Stimulated activated naive CD4-positive, alpha-beta T cell treated with Interleukin-2 at 50 U/mL for 16 hours (primary cell): Measurements from ENCODE around the gene USP16.
"Not testable (repeated sequence)": the region's sequence is repeated elsewhere in the genome, so short reads cannot be mapped to it uniquely, and the experiment has no call there.

Experiments
- DNase-seq: peaks from one replicate; lab custom pipeline; 2025; lab: John Stamatoyannopoulos, UW

Gene USP16

DNA sequence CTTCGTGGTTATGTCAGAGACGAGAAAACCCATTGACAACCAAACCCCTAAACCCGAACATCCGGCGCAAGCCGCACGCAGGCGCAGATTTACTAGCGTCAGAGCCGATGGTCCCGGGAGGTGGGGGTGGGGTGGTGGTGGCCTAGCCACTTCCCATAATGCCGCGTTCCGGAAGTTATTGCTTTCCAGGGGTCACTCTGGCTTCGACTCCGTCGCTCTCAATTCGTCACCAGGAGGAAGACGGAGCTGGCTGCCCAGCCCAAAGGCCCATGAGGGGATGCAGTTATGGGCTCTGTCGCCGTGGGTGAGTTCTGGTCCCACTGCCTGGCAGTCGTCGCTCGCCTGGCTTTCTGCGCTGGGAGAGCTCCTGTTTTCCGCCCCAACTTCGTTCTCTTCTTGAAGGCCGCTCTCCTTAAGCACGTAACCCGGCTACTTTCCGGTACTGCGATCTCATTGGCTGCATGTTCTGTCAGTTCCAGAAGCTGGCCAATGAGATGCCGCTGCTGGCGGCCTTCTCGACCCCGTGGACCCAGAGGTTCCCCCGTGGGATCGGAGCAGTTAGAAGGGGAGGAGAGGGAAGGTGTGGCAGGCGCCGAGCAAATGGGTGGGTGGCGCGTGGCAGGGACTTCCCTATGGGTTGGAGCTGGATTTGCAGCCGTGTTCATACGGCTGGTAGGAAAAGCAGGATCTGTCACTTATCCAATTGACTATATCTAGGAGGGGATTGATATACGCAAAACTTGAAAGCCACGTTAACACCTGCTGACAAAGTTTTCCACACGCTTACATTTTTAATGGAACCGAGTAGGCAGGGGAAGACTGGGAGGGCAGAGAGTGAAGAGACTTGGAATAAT lies at the start of gene USP16:
Gene USP16 (plus strand): TSS at position 195 of the 854 bp plus-strand sequence. CDS start 3,246 bp downstream, outside the sequence.
- peak; percentile 95 for DNase-seq

GRCh38 chr21:28975397-28975796 lies 49.1 kb upstream of the USP16 start:
- DNase-seq = no peak

DNA sequence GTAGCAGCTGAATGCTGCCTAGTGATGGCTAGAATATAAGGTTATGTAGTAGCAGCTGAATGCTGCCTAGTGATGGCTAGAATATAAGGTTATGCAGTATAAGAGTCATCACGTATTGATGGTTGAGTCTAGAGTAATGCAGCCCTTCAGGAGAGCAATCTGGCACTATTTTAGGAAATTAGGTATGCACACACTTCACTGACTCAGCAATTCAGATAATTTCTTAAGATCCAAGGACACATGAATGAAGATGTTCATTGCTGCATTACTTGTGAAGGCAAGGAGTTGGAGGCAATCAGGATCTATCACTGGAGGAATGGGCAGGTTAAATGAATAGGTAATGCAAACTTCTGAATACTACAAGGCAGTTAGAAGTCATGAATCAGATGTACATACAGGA lies 45.4 kb upstream of the USP16 start:
- no peak for DNase-seq

GRCh38 chr21:28982637-28983036 lies 41.8 kb upstream of the USP16 start:
- DNase-seq = no peak

DNA sequence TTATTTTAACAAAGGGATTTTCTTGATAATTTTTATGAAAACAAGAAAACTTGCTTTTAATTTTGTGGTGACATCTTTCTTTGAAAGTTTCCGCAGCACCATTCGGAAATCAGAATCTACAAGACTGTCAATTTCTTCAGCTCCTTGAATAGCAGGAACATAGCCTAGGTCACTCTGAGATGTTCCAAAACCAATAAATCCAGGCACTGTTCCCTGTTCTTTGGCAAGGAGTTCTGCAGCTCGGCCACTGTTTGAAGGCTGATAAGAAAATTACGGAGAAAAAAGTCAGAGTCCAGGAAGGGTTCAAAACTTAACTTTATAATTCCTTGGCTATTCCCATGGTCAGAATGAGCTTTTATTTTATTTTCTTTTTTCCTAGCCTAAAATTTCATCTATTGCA lies 37.8 kb upstream of the USP16 start:
- no peak for DNase-seq

DNA sequence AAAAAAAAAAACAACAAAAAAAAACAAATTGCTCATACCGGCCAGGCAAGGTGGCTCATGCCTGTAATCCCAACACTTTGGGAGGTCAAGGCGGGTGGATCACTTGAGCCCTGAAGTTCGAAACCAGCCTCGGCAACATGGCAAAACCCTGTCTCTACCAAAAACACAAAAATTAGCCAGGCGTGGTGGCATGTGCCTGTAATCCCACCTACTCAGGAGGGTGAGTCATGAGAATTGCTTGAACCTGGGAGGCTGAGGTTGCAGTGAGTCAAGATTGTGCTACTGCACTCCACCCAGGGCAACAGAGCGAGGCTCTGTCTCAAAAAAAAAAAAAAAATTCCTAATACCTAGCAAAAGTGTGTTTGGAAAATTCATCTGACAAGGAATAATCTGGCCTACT lies 36.3 kb upstream of the USP16 start:
- DNase-seq = peak; percentile 4

GRCh38 chr21:28991861-28992525 lies 32.5 kb upstream of the USP16 start:
- no peak for DNase-seq

DNA sequence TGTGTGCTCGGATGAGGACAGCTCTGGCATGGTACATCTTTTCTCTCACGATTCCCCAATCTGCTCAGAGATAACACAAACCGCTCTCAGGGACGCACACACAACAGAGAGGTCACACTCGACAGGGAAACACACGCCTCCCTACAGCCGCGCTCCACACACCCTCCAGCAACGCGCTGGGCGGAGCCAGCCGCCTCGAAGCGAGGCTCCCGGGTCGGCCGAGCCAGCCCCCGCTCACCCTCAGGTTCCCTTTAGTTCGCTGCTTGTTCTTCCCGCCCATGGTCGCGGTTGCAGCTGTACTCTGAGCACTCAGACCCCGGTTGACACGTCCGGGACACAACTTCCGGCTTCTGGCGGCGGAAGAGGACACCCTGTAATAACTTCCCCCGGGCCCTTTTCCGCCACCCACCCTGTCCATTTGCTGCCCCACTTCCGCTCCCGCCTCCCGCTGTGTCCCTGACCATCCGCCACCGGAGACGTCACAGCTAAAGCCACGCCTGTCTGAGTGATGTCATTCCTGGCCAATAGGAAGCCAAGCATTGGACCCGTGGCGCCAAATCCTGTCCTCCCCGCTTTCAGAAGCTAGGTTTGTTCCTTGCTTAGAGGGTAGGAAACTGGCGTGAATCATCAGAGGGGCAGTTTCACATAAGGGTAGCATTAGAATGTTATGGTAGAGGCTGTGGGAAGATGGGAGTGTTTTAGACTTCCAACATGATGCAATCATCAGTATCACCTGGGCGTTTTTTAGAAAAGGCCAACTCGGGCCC lies 31.8 kb upstream of the USP16 start, which contains the start of gene LTN1:
Gene LTN1 (minus strand): TSS at position 352 of the 767 bp plus-strand sequence. CDS start 72 bp downstream, at position 280.
- peak; percentile 99 for DNase-seq

DNA sequence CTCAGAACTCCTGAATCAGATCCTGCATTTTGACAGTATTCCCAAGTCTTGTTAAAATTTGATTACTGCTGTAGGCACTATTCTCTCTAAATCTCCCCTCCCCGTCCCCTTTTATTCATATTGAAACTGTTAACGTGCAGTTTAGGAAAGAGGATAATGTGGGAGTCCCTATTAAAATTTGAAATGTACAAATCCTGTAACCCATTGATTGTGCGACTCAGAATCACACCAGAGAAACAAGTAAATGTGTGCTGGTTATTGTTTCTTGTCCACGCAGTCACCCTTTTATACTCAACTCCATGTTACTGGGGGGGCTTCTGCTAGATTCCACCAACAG lies 31.2 kb upstream of the USP16 start:
- DNase-seq = no peak

DNA sequence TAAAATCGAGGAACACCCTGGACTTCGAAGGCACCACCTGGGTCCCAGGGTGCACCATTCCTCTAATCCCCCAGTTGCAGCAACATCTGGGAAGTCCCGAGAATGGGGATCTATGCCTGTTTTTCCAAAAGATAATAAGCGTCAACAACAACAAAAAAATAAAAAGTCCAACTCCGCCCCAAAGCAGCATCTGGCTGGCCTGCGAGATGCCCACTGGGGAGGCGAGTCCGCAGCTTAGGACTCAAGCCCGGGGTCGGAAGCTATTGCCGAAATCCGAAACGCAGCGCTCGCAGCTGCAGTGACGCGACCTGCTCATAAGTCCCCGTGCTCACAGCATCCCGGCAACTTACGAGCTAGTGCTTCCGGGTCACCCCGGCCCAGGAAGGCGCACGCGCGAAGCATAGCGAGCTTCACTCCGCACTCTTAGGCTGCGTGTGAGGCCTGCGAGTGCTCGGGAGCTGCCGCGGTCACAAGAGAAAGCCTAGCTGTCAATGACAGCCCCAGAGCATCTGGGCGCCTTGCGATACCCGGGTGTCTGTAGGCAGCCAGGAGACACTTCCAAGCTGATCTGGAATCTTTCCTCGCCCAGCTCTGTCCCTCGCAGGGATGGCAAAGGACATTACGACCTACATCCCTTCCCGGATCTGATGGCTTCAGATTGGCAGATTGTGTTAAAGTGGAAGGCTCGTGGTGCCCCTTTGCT lies 21.9 kb upstream of the USP16 start:
- peak; percentile 93 for DNase-seq

DNA sequence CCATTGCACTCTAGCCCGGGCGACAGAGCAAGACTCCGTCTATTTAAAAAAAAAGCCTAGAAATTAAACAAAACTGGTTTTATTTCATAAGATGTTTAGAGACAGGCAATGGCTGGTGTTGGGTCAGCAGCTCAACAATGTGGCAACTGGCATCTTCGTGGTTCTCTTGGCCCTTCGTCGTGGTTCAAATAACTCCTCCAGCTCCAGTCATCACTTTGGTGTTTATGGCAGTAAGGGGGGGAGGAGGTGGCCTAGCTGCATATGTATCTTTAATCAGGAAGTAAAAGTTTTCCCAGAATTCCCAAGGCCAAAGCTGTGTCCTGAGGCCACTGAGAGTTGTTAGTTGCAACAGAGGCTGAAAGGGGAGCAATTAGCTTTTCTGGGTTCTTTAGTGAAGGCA lies 18.8 kb upstream of the USP16 start:
- no peak for DNase-seq

GRCh38 chr21:29007135-29007534 lies 17.3 kb upstream of the USP16 start:
- no peak for DNase-seq

GRCh38 chr21:29007810-29008209 lies 16.7 kb upstream of the USP16 start:
- DNase-seq = no peak

DNA sequence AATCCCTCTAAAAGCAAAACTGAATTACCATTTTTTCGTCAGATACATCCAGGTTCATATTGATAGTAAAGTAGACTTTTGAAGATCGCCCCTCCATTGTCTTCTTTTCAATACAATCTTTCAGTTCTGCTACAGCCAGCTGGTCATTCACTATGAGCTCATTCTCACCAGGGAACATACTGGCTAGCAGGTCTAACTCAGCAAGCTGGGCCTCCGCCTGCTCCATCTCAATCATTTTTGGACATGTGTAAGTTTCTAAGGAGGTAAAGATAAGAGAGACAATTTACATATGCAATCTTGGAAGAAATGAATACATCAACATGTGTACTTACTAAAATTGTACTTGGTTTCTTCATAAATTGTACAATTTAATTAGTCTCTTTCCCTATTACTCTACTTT lies 16.1 kb upstream of the USP16 start:
- DNase-seq = no peak

DNA sequence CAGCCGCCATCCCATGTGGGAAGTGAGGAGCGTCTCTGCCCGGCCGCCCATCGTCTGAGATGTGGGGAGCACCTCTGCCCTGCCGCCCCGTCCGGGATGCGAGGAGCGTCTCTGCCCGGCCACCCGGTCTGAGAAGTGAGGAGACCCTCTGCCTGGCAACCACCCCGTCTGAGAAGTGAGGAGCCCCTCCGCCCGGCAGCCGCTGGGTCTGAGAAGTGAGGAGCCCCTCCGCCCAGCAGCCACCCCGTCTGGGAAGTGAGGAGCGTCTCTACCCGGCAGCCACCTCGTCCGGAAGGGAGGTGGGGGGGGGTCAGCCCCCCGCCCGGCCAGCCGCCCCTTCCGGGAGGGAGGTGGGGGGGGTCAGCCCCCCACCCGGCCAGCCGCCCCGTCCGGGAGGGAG lies 13.2 kb upstream of the USP16 start:
- DNase-seq = not testable (repeated sequence)

DNA sequence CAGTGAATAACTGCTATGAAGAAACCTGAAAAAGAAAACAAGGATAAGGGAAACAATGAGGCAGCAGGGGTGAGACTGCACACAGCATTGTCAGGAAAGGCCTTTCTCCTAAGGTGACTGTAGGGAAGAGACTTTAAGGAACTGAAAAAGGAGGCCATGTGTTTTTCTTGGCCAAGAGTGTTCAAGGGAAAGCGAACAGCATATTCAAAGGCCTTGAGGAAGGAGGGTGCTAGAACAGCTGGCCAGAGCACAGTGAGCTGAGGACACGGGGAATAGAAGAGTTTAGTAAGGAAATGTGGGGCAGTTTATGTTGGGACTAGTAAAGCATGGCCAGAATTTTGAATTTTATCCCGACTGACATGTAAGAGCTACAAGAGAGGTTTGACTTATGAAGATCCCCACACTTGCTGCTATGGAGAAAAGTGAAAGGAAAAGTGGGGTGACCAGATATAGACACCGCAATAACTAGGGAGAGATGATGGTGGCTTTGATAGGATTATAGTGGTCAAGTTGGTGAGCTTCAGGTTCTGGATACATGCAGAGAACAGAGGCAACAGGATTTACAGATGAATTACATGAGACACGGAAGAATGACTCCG lies 6.7 kb upstream of the USP16 start:
- DNase-seq = no peak

DNA sequence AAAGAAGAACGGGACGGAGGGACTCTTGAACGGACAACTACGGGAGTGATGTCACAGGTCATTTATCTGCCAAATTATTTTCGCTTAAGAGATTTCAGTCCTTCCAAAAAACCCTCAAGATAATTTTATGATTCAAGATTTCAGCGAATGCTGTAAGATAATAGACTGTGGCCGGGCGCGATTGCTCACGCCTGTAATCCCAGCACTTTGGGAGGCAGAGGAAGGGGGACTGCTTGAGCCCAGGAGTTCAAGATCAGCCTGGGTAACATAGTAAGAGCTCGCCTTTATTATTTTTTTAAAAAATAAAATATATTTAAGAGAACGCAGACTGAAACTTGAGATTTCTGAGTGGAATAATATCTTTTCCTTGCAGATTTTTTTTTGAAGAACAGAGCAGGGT lies 5.9 kb upstream of the USP16 start:
- no peak for DNase-seq

- DNase-seq = peak; percentile 4
These were observed 2.3 kb upstream of the USP16 start for GRCh38 chr21:29022166-29022565.

- no peak for DNase-seq
These were observed 853 bp downstream of the USP16 start for GRCh38 chr21:29025328-29025713.

DNA sequence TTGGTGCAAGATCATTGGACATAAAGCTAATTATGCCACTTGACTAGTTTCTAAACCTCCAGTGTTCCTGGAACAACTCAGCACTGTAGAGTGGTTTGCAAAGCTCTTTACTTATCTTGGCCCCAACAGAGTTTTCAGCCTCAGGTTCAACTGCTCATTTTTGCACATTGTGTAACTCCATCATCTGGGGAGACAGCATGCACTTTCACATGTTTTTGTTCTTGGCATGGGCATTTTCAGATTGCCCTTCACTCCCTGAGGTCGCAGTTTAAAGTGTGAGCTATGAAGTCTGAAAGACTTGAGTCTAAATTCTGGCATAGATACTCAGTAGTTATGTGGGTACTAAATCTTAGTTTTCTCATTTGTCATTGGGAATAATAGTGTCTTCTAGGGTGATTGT lies 5.1 kb downstream of the USP16 start:
- no peak for DNase-seq

GRCh38 chr21:29030909-29031308 lies 6.4 kb downstream of the USP16 start:
- DNase-seq = no peak

GRCh38 chr21:29033301-29033700 lies 8.8 kb downstream of the USP16 start:
- DNase-seq = no peak
